Endothelial cell of umbilical vein (primary cell): Measurements from ENCODE around the gene CEACAM6. TPM values are rescaled to one million over a fixed set of nuclear protein-coding genes. Genes with fewer than 3 reads are reported as not detected.

ENCODE experiments used
- BruUV-seq: library from RNA; stranded (reverse); fragments of 400-500 nt; replicated peaks from 2 replicates; lab custom pipeline; 2021; lab: Mats Ljungman, UMichigan
- CTCF ChIA-PET: fragments of 300-600, 350-600 bp; sonication (Branson Sonifier 250); formaldehyde crosslinking; loops from one replicate; lab custom pipeline; 2021; ENCODE audit warnings: antibody characterized with exemption, inconsistent platforms; lab: Charles Lee
- POLR2A ChIA-PET: fragments of 300-600, 350-600 bp; sonication (Branson Sonifier 250); formaldehyde crosslinking; loops from one replicate; lab custom pipeline; 2021; ENCODE audit warnings: antibody characterized with exemption, inconsistent platforms; lab: Charles Lee
- DNase-seq: peaks from one replicate; pipeline ENCODE4 v3.0.0-alpha.2; 2011; ENCODE audit warnings: low read depth, low spot score
- FAIRE-seq: peaks from 2 replicates; lab custom pipeline; 2011; peaks lifted over from hg19 to GRCh38; lab: Jason Lieb, UNC
- H2AFZ ChIP-seq: 2 replicates; pipeline ENCODE4 v1.6.0; 2012; ENCODE audit warnings: low read depth, low read length, control low read depth, inconsistent platforms
- H3K27ac ChIP-seq: 2 replicates; pipeline ENCODE4 v1.5.1; 2011; ENCODE audit warnings: low read depth, mild to moderate bottlenecking, control low read depth, low read length, moderate library complexity; ENCODE audit not compliant: insufficient read depth
- H3K27me3 ChIP-seq, 2 experiments: 2 replicates each; pipeline versions ENCODE4 v1.6.0 to v1.6.1; 2011; ENCODE audit warnings: low read length in 2 of 2, mixed read lengths in 1 of 2; ENCODE audit not compliant: control insufficient read depth in 2 of 2, insufficient read depth in 2 of 2
- H3K36me3 ChIP-seq, 2 experiments: 2 replicates in 1 of 2; 3 replicates in 1 of 2; pipeline ENCODE4 v1.5.1; 2011; ENCODE audit warnings: low read length in 2 of 2, mild to moderate bottlenecking in 1 of 2, moderate library complexity in 1 of 2; ENCODE audit not compliant: control insufficient read depth in 2 of 2, insufficient read depth in 2 of 2; ENCODE audit errors: extremely low read depth in 1 of 2
- H3K4me1 ChIP-seq: 3 replicates; pipeline ENCODE4 v1.5.1; 2011; ENCODE audit warnings: mild to moderate bottlenecking, low read length; ENCODE audit not compliant: control insufficient read depth, insufficient read depth; ENCODE audit errors: extremely low read depth
- H3K4me2 ChIP-seq: 2 replicates; pipeline ENCODE4 v1.6.1; 2011; ENCODE audit warnings: low read length, control low read depth, mixed read lengths; ENCODE audit not compliant: insufficient read depth
- H3K4me3 ChIP-seq, 3 experiments: fragments of 200-600 bp in 1 of 3; sonication (generic), shearing (Covaris generic) in 1 of 3; replicated peaks in 1 of 3; 2 replicates each; pipeline ENCODE4 v1.5.1; 2011 to 2016; ENCODE audit warnings: control low read depth in 3 of 3, low read length in 3 of 3, mild to moderate bottlenecking in 2 of 3, inconsistent platforms in 1 of 3, low read depth in 1 of 3, moderate library complexity in 1 of 3; ENCODE audit not compliant: insufficient read depth in 1 of 3
- H3K79me2 ChIP-seq: 2 replicates; pipeline ENCODE4 v1.6.0; 2012; ENCODE audit warnings: low read length, inconsistent platforms; ENCODE audit not compliant: control insufficient read depth, insufficient read depth
- H3K9ac ChIP-seq: replicated peaks from 2 replicates; pipeline ENCODE3; 2011; ENCODE audit warnings: low read length, control low read depth; ENCODE audit not compliant: insufficient read depth; ENCODE audit errors: extremely low read depth
- H3K9me1 ChIP-seq: replicated peaks from 3 replicates; pipeline ENCODE4 v1.6.0; 2011; ENCODE audit warnings: mild to moderate bottlenecking, low read length; ENCODE audit not compliant: control insufficient read depth, insufficient read depth; ENCODE audit errors: extremely low read depth
- H3K9me3 ChIP-seq: replicated peaks from 2 replicates; pipeline ENCODE4 v1.5.1; 2012; ENCODE audit warnings: low read length, inconsistent platforms; ENCODE audit not compliant: control insufficient read depth, insufficient read depth
- H4K20me1 ChIP-seq: replicated peaks from 2 replicates; pipeline ENCODE3; 2011; ENCODE audit warnings: mild to moderate bottlenecking, low read length; ENCODE audit not compliant: control insufficient read depth, insufficient read depth; ENCODE audit errors: extremely low read depth
- EZH2 ChIP-seq: IDR thresholded peaks from 2 replicates; pipeline ENCODE4 v1.6.1; 2012; ENCODE audit warnings: borderline replicate concordance, low read depth, mild to moderate bottlenecking, moderate library complexity, low read length, inconsistent platforms; ENCODE audit not compliant: severe bottlenecking
- FOS ChIP-seq: IDR thresholded peaks from 2 replicates; pipeline ENCODE4 v1.6.1; 2011; ENCODE audit warnings: mild to moderate bottlenecking, low read length, moderate library complexity, borderline replicate concordance; ENCODE audit not compliant: insufficient read depth
- GATA2 ChIP-seq: IDR thresholded peaks from 2 replicates; pipeline ENCODE4 v1.7.0; 2011; ENCODE audit warnings: low read depth, mild to moderate bottlenecking, moderate library complexity, mixed read lengths, low read length; ENCODE audit not compliant: insufficient read length, insufficient read depth
- JUN ChIP-seq: IDR thresholded peaks from 2 replicates; pipeline ENCODE4 v1.6.1; 2011; ENCODE audit warnings: borderline replicate concordance, low read depth; ENCODE audit not compliant: insufficient read length, insufficient read depth
- MYC ChIP-seq: IDR thresholded peaks from one replicate; pipeline ENCODE4 v1.6.1; 2011; ENCODE audit warnings: mild to moderate bottlenecking, low read depth, low read length
- POLR2A ChIP-seq: IDR thresholded peaks from 2 replicates; pipeline ENCODE4 v1.6.1; 2012; ENCODE audit warnings: low read depth, mild to moderate bottlenecking, control low read depth, low read length
- POLR2AphosphoS5 ChIP-seq: IDR thresholded peaks from 2 replicates; pipeline ENCODE4 v1.6.1; 2012; ENCODE audit warnings: low read depth, mild to moderate bottlenecking, control low read depth, low read length, moderate library complexity; ENCODE audit not compliant: insufficient read depth
- dilution Hi-C: fragments of 300-500 bp; cut with MboI; formaldehyde crosslinking; loops from one replicate; pipeline ENCODE4 v1.15.0; 2019; ENCODE audit warnings: low sequenced_read_pairs; ENCODE audit not compliant: extremely low pct_ligation_motif_present
- intact Hi-C: fragments of 100-400 bp; cut with micrococcal nuclease; formaldehyde crosslinking; loops from one replicate; pipeline ENCODE4 v1.10.0; 2022
- polyA plus RNA-seq, 4 experiments: library from polyadenylated mRNA; depleted of rRNA in 3 of 4; stranded (reverse) in 3 of 4; unstranded in 1 of 4; fragments of >200 nt; gene quantifications; 2 replicates each; pipeline versions ENCODE4 v1.2.1 to v1.2.3, GENCODE V29; 2011 to 2012; ENCODE audit warnings: missing spikeins in 1 of 4
- total RNA-seq: library from RNA; stranded (reverse); gene quantifications from 2 replicates; pipeline ENCODE4 v1.2.3, GENCODE V29; 2021
- TF ChIP-seq, protein P1 (sequence below), 2 donors: IDR thresholded peaks; 1 replicate in 1 of 2; 2 replicates in 1 of 2; pipeline ENCODE4 v1.5.1; 2011; ENCODE audit warnings: low read length in 2 of 2, mild to moderate bottlenecking in 2 of 2, moderate library complexity in 2 of 2, control low read depth in 1 of 2, inconsistent platforms in 1 of 2, low read depth in 1 of 2; ENCODE audit not compliant: insufficient read depth in 1 of 2; ENCODE audit errors: extremely low read depth in 1 of 2
- TF ChIP-seq, protein P2 (sequence below): IDR thresholded peaks from 2 replicates; pipeline ENCODE4 v1.6.1; 2011; ENCODE audit not compliant: insufficient read depth, insufficient read length

The CEACAM6 gene
- total and polyA plus RNA-seq, 2 donors (not counting 3 experiments of a cell fraction or from before 2014, with no cell fraction given), result not detected

GRCh38 chr19:41811981-41812380 is 56.7 kb downstream of the CEACAM6 start:
- Histone ChIP-seq H3K4me2 (no peak overlapping the region), H3K9ac (no peak overlapping the region), H3K4me3 (no peak overlapping the region), H3K79me2 (no peaks in the 10 kb centered on the region), H3K9me1 (no peaks in the 10 kb centered on the region), H3K4me1 (no peaks in the 10 kb centered on the region), H2AFZ (no peak overlapping the region), H3K27me3 (no peaks in the 10 kb centered on the region), H3K9me3 (no peaks in the 10 kb centered on the region), H3K27ac (no peak overlapping the region), H3K36me3 (no peaks in the 10 kb centered on the region), H4K20me1 (no peaks in the 10 kb centered on the region)
- no peak for FAIRE-seq
- intact Hi-C loops, result no loop called here
- TF ChIP-seq, protein P1, sequence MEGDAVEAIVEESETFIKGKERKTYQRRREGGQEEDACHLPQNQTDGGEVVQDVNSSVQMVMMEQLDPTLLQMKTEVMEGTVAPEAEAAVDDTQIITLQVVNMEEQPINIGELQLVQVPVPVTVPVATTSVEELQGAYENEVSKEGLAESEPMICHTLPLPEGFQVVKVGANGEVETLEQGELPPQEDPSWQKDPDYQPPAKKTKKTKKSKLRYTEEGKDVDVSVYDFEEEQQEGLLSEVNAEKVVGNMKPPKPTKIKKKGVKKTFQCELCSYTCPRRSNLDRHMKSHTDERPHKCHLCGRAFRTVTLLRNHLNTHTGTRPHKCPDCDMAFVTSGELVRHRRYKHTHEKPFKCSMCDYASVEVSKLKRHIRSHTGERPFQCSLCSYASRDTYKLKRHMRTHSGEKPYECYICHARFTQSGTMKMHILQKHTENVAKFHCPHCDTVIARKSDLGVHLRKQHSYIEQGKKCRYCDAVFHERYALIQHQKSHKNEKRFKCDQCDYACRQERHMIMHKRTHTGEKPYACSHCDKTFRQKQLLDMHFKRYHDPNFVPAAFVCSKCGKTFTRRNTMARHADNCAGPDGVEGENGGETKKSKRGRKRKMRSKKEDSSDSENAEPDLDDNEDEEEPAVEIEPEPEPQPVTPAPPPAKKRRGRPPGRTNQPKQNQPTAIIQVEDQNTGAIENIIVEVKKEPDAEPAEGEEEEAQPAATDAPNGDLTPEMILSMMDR (IDR thresholded peaks at IDR 0.05; ENCODE audit: extremely low read depth in 1 of 2, insufficient read depth in 1 of 2, low read depth in 1 of 2, low read length in 2 of 2), result no peak
- TF ChIP-seq EZH2 (no peak), GATA2 (no peak), POLR2AphosphoS5 (no peak), POLR2A (no peak), JUN (no peak), MYC (no peak), FOS (no peak)
- TF ChIP-seq, protein P2, sequence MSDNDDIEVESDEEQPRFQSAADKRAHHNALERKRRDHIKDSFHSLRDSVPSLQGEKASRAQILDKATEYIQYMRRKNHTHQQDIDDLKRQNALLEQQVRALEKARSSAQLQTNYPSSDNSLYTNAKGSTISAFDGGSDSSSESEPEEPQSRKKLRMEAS, result no peak
- ChIA-PET CTCF (interaction anchor here (3.8 kb wide), 1 partner anchor 19 kb away, joined by 17 read pairs; no protein-coding TSS in a partner anchor), POLR2A (no interaction called here)
- dilution Hi-C loops, result no loop called here
- DNase-seq, result no peak
- no TSS peak for BruUV-seq
